Tracheal epithelial cell (primary cell): ENCODE measurements around the gene AACS. TPM values are rescaled to one million over a fixed set of nuclear protein-coding genes. Genes with fewer than 3 reads are reported as not detected.

Experiments
- total RNA-seq: library from RNA; depleted of rRNA; stranded (reverse); fragments of >200 nt; gene quantifications from 2 replicates; pipeline ENCODE4 v1.2.1, GENCODE V29; 2014

The AACS gene, protein sequence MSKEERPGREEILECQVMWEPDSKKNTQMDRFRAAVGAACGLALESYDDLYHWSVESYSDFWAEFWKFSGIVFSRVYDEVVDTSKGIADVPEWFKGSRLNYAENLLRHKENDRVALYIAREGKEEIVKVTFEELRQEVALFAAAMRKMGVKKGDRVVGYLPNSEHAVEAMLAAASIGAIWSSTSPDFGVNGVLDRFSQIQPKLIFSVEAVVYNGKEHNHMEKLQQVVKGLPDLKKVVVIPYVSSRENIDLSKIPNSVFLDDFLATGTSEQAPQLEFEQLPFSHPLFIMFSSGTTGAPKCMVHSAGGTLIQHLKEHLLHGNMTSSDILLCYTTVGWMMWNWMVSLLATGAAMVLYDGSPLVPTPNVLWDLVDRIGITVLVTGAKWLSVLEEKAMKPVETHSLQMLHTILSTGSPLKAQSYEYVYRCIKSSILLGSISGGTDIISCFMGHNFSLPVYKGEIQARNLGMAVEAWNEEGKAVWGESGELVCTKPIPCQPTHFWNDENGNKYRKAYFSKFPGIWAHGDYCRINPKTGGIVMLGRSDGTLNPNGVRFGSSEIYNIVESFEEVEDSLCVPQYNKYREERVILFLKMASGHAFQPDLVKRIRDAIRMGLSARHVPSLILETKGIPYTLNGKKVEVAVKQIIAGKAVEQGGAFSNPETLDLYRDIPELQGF
- total RNA-seq: 30.5 and 50.4 TPM in 2 replicates

GRCh38 chr12:125065021-125065918 is at the start of gene AACS:
Gene AACS (plus strand): TSS chr12:125065435. CDS start chr12:125065585, 150 bp downstream.

DNA sequence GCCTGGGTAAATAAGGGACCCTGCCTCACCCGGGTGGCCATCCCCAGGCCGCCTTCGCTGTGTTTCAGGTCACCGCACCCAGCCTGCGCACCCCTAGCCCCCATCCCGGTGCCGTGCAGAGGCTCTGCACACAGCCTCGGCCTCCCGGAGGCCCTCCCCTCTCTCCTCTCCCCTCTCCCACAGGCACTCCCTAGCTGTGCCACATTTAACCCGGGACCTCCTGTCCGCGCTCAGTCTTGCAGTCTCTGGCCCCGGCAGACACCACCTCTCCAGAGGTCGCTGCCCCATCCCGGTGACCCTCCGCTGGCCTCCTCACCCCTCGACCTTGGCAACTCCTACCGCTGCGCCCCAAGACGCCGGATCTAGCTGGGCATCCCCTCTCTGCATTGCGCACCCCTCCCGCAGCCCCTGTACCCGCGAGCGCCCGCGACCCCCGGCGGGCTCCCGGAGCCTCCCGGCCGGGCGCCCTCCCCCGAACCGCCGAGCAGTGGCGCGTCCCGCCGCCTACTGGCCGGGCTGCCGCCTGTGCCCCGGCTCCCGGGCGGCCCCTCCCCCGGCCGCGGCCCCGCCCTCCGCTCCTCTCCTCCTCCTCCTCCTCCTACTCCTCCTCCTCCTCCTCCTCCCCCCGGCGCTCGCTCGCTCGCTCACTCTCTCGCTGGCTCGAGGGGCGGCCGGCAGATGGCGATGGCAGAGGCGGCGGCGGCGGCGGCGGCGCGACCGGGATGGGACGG is 120.7 kb downstream of the AACS start, which contains the start of gene TMEM132B:
Gene TMEM132B, plus strand, starts transcription at position 647 of the 731 bp plus-strand sequence.

Other genes starting within 250 kb of the AACS start
- gene SCARB1, start 201.6 kb upstream of the AACS start, total RNA-seq: 10.7 and 21.2 TPM in 2 replicates
- 2,267 and 3,029 TPM in 2 replicates for gene UBC, start 150.8 kb upstream of the AACS start, total RNA-seq
- gene DHX37, start 76.3 kb upstream of the AACS start, total RNA-seq: 17.7 and 23.1 TPM in 2 replicates
- 11.1 and 16.6 TPM in 2 replicates for gene BRI3BP, start 71.8 kb upstream of the AACS start, total RNA-seq
- gene TMEM132B, start 121.0 kb downstream of the AACS start, total RNA-seq: under 0.01 and 0.48 TPM in 2 replicates